ENCODE results near the gene ENGASE. TPM values are rescaled to one million over a fixed set of nuclear protein-coding genes. Genes with fewer than 3 reads are reported as not detected.

The ENGASE gene
- total and polyA plus RNA-seq, 8 donors: 13.9 to 86.5 (median 21.6) TPM

DNA sequence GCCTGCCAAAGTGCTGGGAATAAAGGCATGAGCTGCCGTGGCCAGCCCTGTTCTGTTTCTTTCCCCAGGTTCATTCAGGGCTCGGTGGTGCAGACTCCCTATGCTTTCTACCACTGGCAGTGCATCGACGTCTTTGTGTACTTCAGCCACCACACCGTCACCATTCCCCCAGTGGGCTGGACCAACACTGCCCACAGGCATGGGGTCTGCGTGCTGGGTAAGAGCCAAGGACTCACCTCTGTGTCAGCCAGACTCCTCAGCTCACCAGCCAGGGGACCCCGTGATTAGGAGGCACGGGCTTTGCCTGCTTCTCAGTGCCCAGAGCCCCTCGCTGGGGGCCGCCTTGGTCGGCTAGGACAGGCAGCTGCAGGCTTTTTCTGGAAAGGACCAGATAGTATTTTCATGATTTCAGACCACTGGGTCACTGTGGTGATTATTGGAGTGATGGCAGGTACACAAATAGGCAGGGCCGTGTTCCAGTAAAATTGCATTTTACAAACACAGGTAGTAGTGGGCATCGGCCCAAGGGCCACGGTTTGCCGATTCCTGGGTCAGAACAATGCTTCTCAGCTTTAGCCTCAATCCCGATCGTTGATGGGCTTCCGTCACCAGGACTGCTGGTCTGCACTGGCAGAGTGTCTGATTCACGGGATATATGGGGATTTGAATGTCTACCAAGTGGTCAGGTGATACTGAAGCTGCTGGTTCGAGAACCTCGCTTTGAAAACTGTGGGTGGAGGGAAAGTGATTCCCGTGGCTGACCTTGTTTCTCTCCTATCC, 5.0 kb downstream of the ENGASE start:
- TF ChIP-seq CTCF (IDR thresholded peaks at IDR 0.05): no peak

DNA sequence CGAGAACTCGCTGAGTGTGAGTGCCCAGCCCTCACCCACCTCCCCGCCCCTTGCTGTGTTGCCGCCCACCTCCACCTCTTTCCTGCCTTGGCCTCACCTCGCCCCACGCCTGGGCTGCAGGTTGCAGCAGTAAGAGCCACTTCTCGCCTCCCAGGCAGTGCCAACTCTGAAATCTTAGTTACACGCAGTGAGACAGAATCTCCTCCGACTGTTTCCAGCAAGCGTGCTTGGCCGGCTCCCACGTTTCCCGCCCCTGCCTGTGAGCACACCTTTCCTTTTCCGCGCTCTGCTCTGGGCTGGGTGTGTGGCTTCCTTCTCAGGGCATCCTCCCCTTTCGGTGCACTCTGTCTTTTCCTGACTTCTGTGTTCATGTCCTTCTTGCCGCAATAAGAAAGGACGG, 5.7 kb downstream of the ENGASE start:
- WGBS, 2 donors: 92 to 95% methylated on average over 18 of the region's 18 CpGs
- ATAC-seq (no peak), FAIRE-seq (no peak), DNase-seq (peak in 2 of 6 donors; percentile 17 to 25)
- intact Hi-C loops (cut with DNase I): no loop called here
- Histone ChIP-seq H3K4me1 (no peaks in the 10 kb centered on the region), H3K27ac (no peak overlapping the region), H3K36me3 (peaks cover 0 to 15% (median 8%) of the 10 kb centered on the region in 3 donors), H3K4me3 (no peak overlapping the region), H3K27me3 (no peaks in the 10 kb centered on the region), H3K9me3 (no peaks in the 10 kb centered on the region)
- TF ChIP-seq CTCF (IDR thresholded peaks at IDR 0.05): no peak

More for the DNA sequence above, 5.0 kb downstream of the ENGASE start:
- 91 to 94% methylated on average over 22 of the region's 22 CpGs for WGBS, 2 donors
- ATAC-seq (no peak), FAIRE-seq (no peak), DNase-seq (peak in 2 of 6 donors; percentile 41 to 45)
- Histone ChIP-seq H3K4me1 (no peaks in the 10 kb centered on the region), H3K27me3 (no peaks in the 10 kb centered on the region), H3K27ac (no peak overlapping the region), H3K4me3 (no peak overlapping the region), H3K9me3 (no peaks in the 10 kb centered on the region), H3K36me3 (peaks cover 0 to 15% (median 8%) of the 10 kb centered on the region in 3 donors)
- intact Hi-C loops (cut with DNase I): no loop called here

DNA sequence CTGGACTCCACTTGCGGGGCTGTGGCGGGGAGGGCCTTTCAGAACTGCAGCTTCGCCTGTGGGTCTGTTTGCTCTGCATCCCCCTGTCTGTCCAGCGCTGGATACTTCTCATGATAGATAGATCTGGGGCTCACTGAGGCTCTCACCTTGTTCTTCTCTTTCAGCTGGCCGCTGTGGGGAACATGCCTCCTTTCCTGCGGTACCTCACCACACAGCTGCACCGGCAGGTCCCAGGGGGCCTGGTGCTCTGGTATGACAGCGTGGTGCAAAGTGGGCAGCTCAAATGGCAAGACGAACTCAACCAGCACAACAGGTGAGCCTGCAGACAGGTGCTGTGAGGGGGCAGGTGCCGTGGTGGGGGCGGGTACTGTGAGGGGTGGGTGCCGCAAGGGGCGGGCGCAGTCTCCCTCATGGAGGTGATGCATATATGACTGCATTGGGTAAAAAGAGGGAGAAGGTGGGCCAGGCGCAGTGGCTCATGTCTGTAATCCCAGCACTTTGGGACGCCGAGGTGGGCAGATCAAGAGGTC, 6.2 kb downstream of the ENGASE start:
- peaks cover 0 to 15% (median 8%) of the 10 kb centered on the region in 3 donors for H3K36me3 ChIP-seq
- H3K27ac ChIP-seq: no peak overlapping the region
- intact Hi-C loops (cut with DNase I): no loop called here
- H3K4me1 ChIP-seq: no peaks in the 10 kb centered on the region
- no peak overlapping the region for H3K4me3 ChIP-seq
- H3K9me3 ChIP-seq: no peaks in the 10 kb centered on the region
- no peaks in the 10 kb centered on the region for H3K27me3 ChIP-seq
- TF ChIP-seq CTCF (IDR thresholded peaks at IDR 0.05): no peak
- 95 to 96% methylated on average over 17 of the region's 17 CpGs for WGBS, 2 donors
- DNase-seq (peak in 1 of 6 donors; percentile 43), ATAC-seq (no peak), FAIRE-seq (no peak)

GRCh38 chr17:79081571-79082276, 7.1 kb downstream of the ENGASE start:
- H3K36me3 ChIP-seq: peaks cover 0 to 15% (median 8%) of the 10 kb centered on the region in 3 donors
- no peaks in the 10 kb centered on the region for H3K9me3 ChIP-seq
- no peak for ATAC-seq
- intact Hi-C loops (cut with DNase I): no loop called here
- no peak for FAIRE-seq
- 76 to 82% methylated on average over 20 of the region's 20 CpGs for WGBS, 2 donors
- DNase-seq: peak in 2 of 6 donors; percentile 19 to 61
- TF ChIP-seq CTCF (IDR thresholded peaks at IDR 0.05): no peak
- no peak overlapping the region for H3K4me3 ChIP-seq
- H3K4me1 ChIP-seq: no peaks in the 10 kb centered on the region
- no peak overlapping the region for H3K27ac ChIP-seq
- H3K27me3 ChIP-seq: no peaks in the 10 kb centered on the region
